Measurements from ENCODE around the gene PHF11. TPM values are rescaled to one million over a fixed set of nuclear protein-coding genes. Genes with fewer than 3 reads are reported as not detected.
A peak's percentile ranks its signal among the peaks of the same experiment; 100 is the strongest.
"Not testable (repeated sequence)": the region's sequence is repeated elsewhere in the genome, so short reads cannot be mapped to it uniquely, and the experiment has no call there.

PHF11 gene
- total RNA-seq, 1 donor from 2014 or later: 20.0 TPM

DNA sequence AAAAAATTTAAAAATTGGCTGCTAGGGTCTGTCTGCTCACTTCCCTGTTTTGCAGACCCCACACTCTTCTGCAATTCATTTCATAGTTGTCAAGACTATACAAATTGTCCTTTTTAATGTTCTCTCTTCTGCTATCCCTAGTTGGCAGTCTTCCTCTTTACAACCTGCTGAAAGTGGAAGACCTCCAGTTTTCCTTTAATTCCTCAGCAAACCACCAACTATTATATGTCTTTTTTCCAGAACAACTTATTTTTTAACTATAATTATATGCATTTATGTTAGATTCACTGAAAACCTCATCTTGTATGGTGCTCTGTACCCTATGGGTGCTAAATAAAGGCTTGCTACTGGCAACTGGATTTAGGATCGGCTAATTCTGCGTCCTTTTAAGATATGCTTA lies 1.1 kb upstream of the PHF11 start:
- no peak for ATAC-seq
- DNase-seq (ENCODE audit: missing footprints): no peak
- intact Hi-C loops (cut with DNase I): no loop called here

GRCh38 chr13:49496837-49497236 lies 1.1 kb downstream of the PHF11 start:
- intact Hi-C loops (cut with DNase I): loop anchor here (2.0 kb wide), 1 partner anchor 88 kb away; the partner anchor contains the start of gene RCBTB1
- not testable (repeated sequence) for ATAC-seq; DNase-seq (ENCODE audit: missing footprints)

DNA sequence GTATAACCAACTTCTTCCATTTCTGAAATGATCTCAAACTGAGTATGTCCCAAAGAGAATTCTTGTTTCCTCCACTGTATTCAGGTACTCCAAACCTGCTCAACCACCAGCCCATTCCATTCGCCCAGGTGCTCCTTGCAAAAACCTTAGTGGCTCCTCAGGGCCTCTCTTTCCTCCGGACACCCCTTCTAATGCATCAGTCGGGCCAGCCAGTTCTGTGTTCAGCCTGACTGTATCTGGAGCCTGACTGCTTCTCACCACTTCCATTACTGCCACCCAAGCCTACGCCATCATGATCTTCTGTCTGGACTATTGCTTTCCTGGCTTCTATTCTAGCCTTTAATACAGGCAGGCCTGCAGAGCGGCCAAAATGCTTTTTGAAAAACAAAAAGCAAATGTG lies 1.5 kb downstream of the PHF11 start:
- intact Hi-C loops (cut with DNase I): loop anchor here (2.0 kb wide), 1 partner anchor 88 kb away; the partner anchor contains the start of gene RCBTB1
- DNase-seq (ENCODE audit: missing footprints): no peak
- no peak for ATAC-seq

DNA sequence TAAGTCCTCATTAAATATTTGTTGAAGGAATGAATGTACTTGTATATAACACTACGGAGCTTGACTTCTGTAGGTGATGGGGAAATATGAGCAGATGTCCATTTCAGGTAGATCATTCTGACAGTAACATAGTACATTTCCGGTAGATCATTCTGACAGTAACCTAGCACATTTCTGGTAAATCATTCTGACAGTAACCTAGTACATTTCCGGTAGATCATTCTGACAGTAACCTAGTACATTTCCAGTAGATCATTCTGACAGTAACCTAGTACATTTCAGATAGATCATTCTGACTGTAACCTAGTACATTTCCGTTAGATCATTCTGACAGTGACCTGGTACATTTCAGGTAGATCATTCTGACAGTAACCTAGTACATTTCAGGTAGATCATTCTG lies 2.5 kb downstream of the PHF11 start:
- DNase-seq (ENCODE audit: missing footprints) (no peak), ATAC-seq (no peak)
- intact Hi-C loops (cut with DNase I): no loop called here

GRCh38 chr13:49499889-49500660 lies 4.3 kb downstream of the PHF11 start:
- intact Hi-C loops (cut with DNase I): no loop called here
- no peak for DNase-seq (ENCODE audit: missing footprints)
- no peak for ATAC-seq

DNA sequence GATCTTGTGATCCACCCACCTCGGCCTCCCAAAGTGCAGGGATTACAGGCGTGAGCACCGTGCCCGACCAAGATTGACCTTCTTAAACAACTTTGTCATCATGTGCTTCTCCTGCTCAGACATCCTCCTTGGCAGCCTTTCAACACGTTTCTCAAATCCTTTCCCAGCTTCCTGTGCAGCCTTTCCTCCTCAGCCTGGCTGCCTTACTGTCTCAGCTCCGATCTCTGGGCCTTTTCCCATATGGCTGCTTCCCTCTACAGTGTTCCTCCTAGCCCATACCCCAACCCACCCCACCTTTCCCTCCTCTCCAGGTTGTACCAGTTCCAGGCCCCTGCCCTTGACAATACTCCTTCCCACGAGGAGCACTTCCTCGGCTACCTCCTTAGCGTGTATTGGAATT lies 7.2 kb downstream of the PHF11 start:
- intact Hi-C loops (cut with DNase I): no loop called here
- ATAC-seq (peak; percentile 23), DNase-seq (ENCODE audit: missing footprints) (no peak)

GRCh38 chr13:49503951-49504350 lies 8.2 kb downstream of the PHF11 start:
- DNase-seq (ENCODE audit: missing footprints) (no peak), ATAC-seq (no peak)
- intact Hi-C loops (cut with DNase I): no loop called here

- no peak for ATAC-seq
- intact Hi-C loops (cut with DNase I): loop anchor here (10.0 kb wide), 1 partner anchor 208 kb away; no protein-coding TSS in a partner anchor
- DNase-seq (ENCODE audit: missing footprints): no peak
These were observed 16.8 kb downstream of the PHF11 start for GRCh38 chr13:49512578-49512977.

- ATAC-seq (no peak), DNase-seq (ENCODE audit: missing footprints) (no peak)
- intact Hi-C loops (cut with DNase I): loop anchor here (10.0 kb wide), 1 partner anchor 212 kb away; no protein-coding TSS in a partner anchor
These were observed 20.7 kb downstream of the PHF11 start for GRCh38 chr13:49516467-49516866.

DNA sequence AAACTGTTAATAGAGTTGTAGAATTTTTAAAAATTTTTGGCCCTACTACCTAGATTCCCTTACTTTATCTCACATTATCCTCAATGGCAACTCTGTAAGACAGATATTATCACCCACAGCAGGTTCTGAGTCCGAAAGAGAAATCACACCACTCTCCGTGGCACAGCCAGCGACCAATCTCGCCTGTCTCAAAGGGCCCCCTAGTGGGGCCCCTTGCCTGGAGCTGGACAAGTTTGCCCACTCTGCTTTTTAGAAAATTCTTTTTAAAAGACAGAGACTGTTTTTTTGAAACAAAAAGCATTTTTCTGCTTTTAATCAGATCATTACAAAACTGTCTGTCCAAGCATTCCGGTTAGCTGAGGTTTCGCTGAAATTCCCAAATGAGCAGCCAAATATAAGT lies 21.7 kb downstream of the PHF11 start:
- intact Hi-C loops (cut with DNase I): loop anchor here (10.0 kb wide), 1 partner anchor 213 kb away; no protein-coding TSS in a partner anchor
- DNase-seq (ENCODE audit: missing footprints): no peak
- ATAC-seq: peak; percentile 24

DNA sequence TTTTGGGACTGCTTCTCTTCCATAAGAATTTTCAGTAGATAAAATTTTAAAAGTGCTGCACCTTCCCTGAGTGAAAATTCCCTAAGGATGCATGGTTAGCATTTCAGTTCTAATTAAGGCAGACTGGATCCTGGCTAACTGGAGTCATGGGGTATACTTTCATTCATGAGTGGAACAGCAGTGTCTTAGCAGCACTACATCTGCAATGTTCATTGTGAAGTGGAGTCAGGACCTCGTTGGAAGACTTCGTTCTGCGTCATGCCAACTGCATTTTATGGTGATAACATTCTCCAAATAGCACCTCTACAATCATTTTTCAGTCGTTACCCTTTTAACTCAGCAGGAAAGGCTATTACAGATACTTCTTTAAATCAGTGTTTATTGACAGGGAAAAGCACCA lies 25.5 kb downstream of the PHF11 start:
- no peak for DNase-seq (ENCODE audit: missing footprints)
- intact Hi-C loops (cut with DNase I): no loop called here
- ATAC-seq: peak; percentile 59

GRCh38 chr13:49524740-49525501 lies 29.2 kb downstream of the PHF11 start:
- ATAC-seq: no peak
- intact Hi-C loops (cut with DNase I): no loop called here

DNA sequence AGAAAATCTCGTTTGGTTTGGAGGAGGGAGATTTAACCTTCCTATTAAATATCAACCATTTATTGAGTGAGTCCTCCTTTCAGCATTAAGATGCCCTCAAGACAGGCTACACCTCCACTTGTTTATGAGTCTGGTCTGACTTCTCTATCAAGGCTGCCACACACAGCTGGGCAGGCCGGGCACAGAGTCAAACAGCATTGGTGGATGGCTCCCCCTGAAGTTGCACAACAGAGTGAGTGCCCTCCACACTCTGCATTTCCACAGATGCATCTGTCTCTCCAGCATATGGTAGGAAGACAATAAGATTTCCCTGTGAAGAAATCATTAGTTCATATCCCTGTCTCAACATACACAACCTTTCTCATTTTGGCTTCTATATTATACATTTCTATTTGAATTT lies 31.4 kb downstream of the PHF11 start:
- ATAC-seq: peak; percentile 56

More at GRCh38 chr13:49524740-49525501, 29.2 kb downstream of the PHF11 start:
- DNase-seq (ENCODE audit: missing footprints): no peak

GRCh38 chr13:49528161-49528560 lies 32.4 kb downstream of the PHF11 start:
- intact Hi-C loops (cut with DNase I): no loop called here
- DNase-seq (ENCODE audit: missing footprints): no peak
- ATAC-seq: no peak

More for the DNA sequence above, 31.4 kb downstream of the PHF11 start:
- intact Hi-C loops (cut with DNase I): no loop called here
- DNase-seq (ENCODE audit: missing footprints): no peak

- intact Hi-C loops (cut with DNase I): no loop called here
- no peak for ATAC-seq
- no peak for DNase-seq (ENCODE audit: missing footprints)
These were observed 34.7 kb downstream of the PHF11 start for GRCh38 chr13:49530457-49530856.

GRCh38 chr13:49532593-49532992 lies 36.8 kb downstream of the PHF11 start:
- DNase-seq (ENCODE audit: missing footprints) (no peak), ATAC-seq (peak; percentile 35)
- intact Hi-C loops (cut with DNase I): no loop called here

GRCh38 chr13:49533011-49533410 lies 37.3 kb downstream of the PHF11 start:
- intact Hi-C loops (cut with DNase I): no loop called here
- ATAC-seq: no peak

DNA sequence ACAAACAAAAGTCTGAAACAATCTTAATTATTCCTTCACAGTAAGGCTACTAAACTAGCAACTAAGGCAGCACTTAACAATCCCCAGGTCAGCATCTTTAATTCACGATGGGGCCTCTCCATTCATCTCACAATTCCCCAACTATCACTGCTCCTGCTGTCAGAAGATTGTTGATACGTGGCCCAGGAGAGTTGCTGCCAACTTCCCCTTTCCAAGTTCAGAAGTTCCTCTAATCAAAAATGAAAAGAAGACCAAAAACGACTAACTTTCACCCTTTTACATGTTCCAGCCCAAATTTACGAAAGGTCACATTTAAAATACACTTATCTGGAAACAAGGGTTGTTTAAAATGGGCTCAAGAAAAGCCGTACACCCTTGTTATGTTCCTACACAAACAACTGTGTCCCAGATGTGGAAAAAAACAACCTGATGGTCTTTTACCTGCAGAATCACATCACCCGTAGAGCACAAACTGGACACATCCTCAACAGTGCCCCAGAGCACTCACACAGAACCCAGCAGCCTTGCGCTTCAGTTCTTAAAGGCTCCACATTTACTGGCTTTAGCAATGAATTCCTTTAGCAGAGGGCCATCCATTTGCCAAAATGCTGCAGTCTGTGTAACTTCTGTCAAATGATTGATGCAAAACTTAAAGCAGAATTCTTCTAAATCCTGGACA lies 38.0 kb downstream of the PHF11 start:
- ATAC-seq (no peak), DNase-seq (ENCODE audit: missing footprints) (no peak)
- intact Hi-C loops (cut with DNase I): no loop called here

More at GRCh38 chr13:49533011-49533410, 37.3 kb downstream of the PHF11 start:
- no peak for DNase-seq (ENCODE audit: missing footprints)

DNA sequence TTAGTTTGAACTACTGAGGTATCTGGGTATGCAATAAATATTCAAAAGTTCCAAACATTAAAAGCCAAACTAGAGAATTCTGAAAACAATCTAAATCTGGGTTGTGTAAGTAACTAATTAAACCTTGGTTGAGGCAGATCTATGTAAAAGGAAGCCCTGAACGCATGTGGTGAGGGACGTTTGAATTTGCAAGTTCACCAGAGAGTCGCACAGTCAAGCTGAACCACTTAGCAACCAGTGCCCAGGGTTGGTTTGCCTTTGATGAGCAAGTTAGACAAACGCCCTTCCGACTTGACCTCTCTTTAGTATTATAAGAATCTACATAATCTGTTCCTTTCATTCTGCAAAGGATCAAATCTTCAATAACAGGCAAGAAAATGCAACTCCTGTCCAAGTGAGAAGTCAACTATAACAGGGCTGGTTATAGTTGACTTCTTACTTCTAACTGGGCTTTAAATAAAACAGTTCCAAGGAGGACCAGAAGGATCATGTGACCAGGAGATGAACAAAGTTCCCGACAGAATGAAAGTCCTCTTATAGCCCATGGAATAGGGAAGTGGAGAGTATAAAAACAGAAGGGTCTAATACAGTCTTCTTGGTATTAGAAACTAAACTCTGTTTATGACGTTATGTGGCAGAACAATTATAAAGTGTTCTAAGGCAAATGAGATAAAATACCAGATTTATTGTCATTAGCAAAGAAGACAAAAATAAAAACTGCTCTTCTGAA lies 40.6 kb downstream of the PHF11 start:
- no peak for DNase-seq (ENCODE audit: missing footprints)
- peak; percentile 32 for ATAC-seq
- intact Hi-C loops (cut with DNase I): no loop called here

All from Right ventricle myocardium inferior (tissue), 1 donor.